Mucosa of descending colon (tissue), 3 donors: ENCODE measurements around the gene OSBPL6. TPM values are rescaled to one million over a fixed set of nuclear protein-coding genes. Genes with fewer than 3 reads are reported as not detected.
"Not testable (repeated sequence)": the region's sequence is repeated elsewhere in the genome, so short reads cannot be mapped to it uniquely, and the experiment has no call there.

Experiments
- ATAC-seq: fragments of 200-7000 bp; cut with Tn5 transposase; one replicate; pipeline ENCODE4 v1.9.1; 2020; ENCODE audit warnings: mild to moderate bottlenecking, moderate library complexity
- DNase-seq, 3 donors: peaks; one replicate each; pipeline ENCODE4 v3.0.0-alpha.2; 2020
- H3K36me3 ChIP-seq: fragments of 200-600 bp; one replicate; pipeline ENCODE4 v1.8.0; 2021; ENCODE audit warnings: low read depth, mild to moderate bottlenecking
- H3K4me1 ChIP-seq: fragments of 200-600 bp; one replicate; pipeline ENCODE4 v1.8.0; 2021; ENCODE audit warnings: low read depth, mild to moderate bottlenecking
- H3K4me3 ChIP-seq: fragments of 200-600 bp; one replicate; pipeline ENCODE4 v1.8.0; 2021; ENCODE audit warnings: mild to moderate bottlenecking
- H3K9me3 ChIP-seq: fragments of 200-600 bp; one replicate; pipeline ENCODE4 v1.8.0; 2021; ENCODE audit warnings: mild to moderate bottlenecking
- CTCF ChIP-seq: fragments of 200-600 bp; IDR thresholded peaks from one replicate; pipeline ENCODE4 v1.8.0; 2022; ENCODE audit warnings: antibody characterized with exemption, mild to moderate bottlenecking
- intact Hi-C, 2 donors: fragments of 100-400 bp; cut with DNase I in 1 of 2; cut with micrococcal nuclease in 1 of 2; formaldehyde crosslinking; loops; one replicate each; pipeline versions ENCODE4 v1.11.0 to v1.11.1; 2022; cut with DNase I, micrococcal nuclease
- total RNA-seq, 3 donors: library from RNA; stranded (reverse); fragmentation: NEBNext Ultra II Directional in 2 of 3; extraction: Animal tissue kit (Norgen Biotek cat#: 25700) in 2 of 3; gene quantifications; one replicate each; pipeline versions ENCODE4 v1.2.1 to v1.2.4, GENCODE V29; 2021 to 2023
- donor health status: DM: no; HTN: no; CAD: no; lungs with moderate emphysema.
- donor health status: DM: no; HTN: no; CAD: no.
- donor health status: DM: no; HTN: yes; CAD: no.

OSBPL6 gene
- total RNA-seq, 3 donors from 2014 or later = 1.3 to 2.7 (median 1.5) TPM

GRCh38 chr2:178417916-178418315 is 223.6 kb downstream of the OSBPL6 start:
- ATAC-seq = no peak
- TF ChIP-seq CTCF = no peak

GRCh38 chr2:178418426-178418825 is 224.1 kb downstream of the OSBPL6 start:
- no peak for DNase-seq
- Histone ChIP-seq H3K4me1 (peaks cover 5% of the 10 kb centered on the region), H3K9me3 (no peaks in the 10 kb centered on the region), H3K36me3 (no peaks in the 10 kb centered on the region), H3K4me3 (no peak overlapping the region)
- intact Hi-C loops = no loop called here
- ATAC-seq = no peak
- no peak for TF ChIP-seq CTCF

More at GRCh38 chr2:178417916-178418315, 223.6 kb downstream of the OSBPL6 start:
- intact Hi-C loops = no loop called here
- H3K4me1 ChIP-seq = peaks cover 10% of the 10 kb centered on the region
- H3K4me3 ChIP-seq = no peak overlapping the region
- H3K36me3 ChIP-seq = no peaks in the 10 kb centered on the region
- no peaks in the 10 kb centered on the region for H3K9me3 ChIP-seq
- DNase-seq = no peak

GRCh38 chr2:178419123-178419522 is 224.8 kb downstream of the OSBPL6 start:
- no peak for TF ChIP-seq CTCF
- Histone ChIP-seq H3K4me1 (peaks cover 2% of the 10 kb centered on the region), H3K9me3 (no peaks in the 10 kb centered on the region), H3K4me3 (no peak overlapping the region), H3K36me3 (no peaks in the 10 kb centered on the region)
- intact Hi-C loops = no loop called here
- ATAC-seq (no peak), DNase-seq (no peak)

- Histone ChIP-seq H3K9me3 (peaks cover 2% of the 10 kb centered on the region), H3K4me1 (no peaks in the 10 kb centered on the region), H3K36me3 (no peaks in the 10 kb centered on the region), H3K4me3 (no peak overlapping the region)
- no peak for TF ChIP-seq CTCF
- intact Hi-C loops = no loop called here
- DNase-seq = no peak
- ATAC-seq = no peak
These were observed 226.2 kb downstream of the OSBPL6 start for GRCh38 chr2:178420463-178420999.

GRCh38 chr2:178422097-178422496 is 227.8 kb downstream of the OSBPL6 start:
- DNase-seq (no peak), ATAC-seq (no peak)
- intact Hi-C loops = no loop called here
- Histone ChIP-seq H3K4me1 (no peaks in the 10 kb centered on the region), H3K4me3 (no peak overlapping the region), H3K36me3 (no peaks in the 10 kb centered on the region), H3K9me3 (peaks cover 2% of the 10 kb centered on the region)
- TF ChIP-seq CTCF = no peak

- H3K4me3 ChIP-seq, DNase-seq, ATAC-seq, H3K36me3 ChIP-seq, H3K9me3 ChIP-seq, intact Hi-C loops, H3K4me1 ChIP-seq: not testable (repeated sequence)
These were observed 229.4 kb downstream of the OSBPL6 start for GRCh38 chr2:178423746-178424145.
